ENCODE results near the gene ZBTB16.

ZBTB16 gene

DNA sequence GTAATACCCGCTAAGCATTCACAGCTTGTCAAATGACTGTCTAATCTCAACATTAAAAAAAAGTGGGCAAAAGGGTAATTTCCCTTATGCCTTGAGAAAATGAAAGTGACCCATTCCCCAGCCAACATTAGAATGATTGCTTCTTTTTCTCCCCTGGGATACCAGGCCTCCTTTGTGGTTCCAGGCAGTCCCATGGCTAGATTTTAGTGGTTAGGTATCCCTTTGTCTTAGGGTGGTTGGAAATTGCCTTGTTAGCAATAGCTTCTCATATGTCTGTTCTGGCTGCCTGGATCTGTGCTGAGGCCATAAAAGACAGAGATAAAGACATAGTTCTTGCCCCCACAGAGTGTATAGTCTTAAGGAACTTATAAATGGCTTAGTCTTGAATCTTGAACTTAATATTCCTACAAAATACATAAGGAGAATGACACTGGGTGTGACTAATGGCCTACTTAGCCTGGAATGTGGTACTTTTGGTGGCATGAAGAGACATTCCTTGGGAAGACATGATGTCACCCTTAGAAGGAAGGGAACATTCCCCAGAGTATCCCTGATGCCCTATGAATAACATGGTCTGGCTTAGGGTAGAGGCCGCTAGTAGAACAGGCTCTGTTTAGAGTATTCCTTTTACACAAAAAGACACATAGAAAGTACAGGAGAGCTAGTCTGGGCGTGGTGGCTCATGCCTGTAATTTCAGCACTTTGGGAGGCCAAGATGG is 90.3 kb downstream of the ZBTB16 start:
- no peak for DNase-seq (ENCODE audit: low read depth in 1 of 2, low spot score in 1 of 2)

- DNase-seq (ENCODE audit: low read depth in 1 of 2, low spot score in 1 of 2), result no peak
Observed at GRCh38 chr11:114150671-114151070, 91.2 kb downstream of the ZBTB16 start.

DNA sequence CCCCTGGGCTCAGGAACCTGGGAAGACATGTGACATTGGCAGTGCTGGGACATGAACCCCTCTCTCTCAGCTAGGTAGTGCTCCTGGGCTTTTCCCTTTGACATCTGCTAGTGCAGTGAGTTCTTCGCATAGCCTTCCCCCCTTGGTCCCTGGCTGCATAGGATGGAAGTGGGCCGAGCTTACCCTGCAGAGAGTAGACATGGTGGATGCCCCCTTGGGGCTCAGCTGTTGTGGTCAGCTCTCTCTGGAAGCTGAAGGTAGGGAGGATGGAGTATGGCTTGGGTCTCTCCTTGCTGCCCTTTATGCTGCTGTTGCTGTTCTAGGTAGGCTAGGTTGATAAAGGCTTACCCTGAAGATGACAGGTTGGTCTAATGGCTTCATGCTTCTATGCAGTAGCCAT is 92.1 kb downstream of the ZBTB16 start:
- DNase-seq (ENCODE audit: low read depth in 1 of 2, low spot score in 1 of 2), result no peak

GRCh38 chr11:114152162-114152561 is 92.7 kb downstream of the ZBTB16 start:
- DNase-seq (ENCODE audit: low read depth in 1 of 2, low spot score in 1 of 2), result no peak

DNA sequence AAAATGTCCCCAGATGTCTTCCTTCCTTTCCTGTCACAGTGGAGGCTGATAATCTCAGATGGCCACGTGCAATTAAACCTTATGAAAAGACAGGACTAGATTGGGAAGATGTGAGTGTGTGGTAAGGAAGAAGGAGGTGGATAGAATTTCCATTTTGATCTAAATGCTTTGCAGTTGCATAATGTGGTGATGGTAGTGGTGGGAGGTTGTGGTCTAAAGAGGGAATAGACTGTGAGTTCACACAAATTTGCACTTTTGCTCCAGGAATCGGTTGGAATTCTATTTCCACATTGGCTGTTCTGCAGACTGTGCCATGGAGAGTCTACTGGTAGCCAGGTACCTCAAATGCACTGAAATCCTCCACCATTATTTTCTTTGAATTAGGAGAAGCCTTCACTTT is 93.3 kb downstream of the ZBTB16 start:
- no peak for DNase-seq (ENCODE audit: low read depth in 1 of 2, low spot score in 1 of 2)

- no peak for DNase-seq (ENCODE audit: low read depth in 1 of 2, low spot score in 1 of 2)
Observed at GRCh38 chr11:114153224-114153623, 93.7 kb downstream of the ZBTB16 start.

DNA sequence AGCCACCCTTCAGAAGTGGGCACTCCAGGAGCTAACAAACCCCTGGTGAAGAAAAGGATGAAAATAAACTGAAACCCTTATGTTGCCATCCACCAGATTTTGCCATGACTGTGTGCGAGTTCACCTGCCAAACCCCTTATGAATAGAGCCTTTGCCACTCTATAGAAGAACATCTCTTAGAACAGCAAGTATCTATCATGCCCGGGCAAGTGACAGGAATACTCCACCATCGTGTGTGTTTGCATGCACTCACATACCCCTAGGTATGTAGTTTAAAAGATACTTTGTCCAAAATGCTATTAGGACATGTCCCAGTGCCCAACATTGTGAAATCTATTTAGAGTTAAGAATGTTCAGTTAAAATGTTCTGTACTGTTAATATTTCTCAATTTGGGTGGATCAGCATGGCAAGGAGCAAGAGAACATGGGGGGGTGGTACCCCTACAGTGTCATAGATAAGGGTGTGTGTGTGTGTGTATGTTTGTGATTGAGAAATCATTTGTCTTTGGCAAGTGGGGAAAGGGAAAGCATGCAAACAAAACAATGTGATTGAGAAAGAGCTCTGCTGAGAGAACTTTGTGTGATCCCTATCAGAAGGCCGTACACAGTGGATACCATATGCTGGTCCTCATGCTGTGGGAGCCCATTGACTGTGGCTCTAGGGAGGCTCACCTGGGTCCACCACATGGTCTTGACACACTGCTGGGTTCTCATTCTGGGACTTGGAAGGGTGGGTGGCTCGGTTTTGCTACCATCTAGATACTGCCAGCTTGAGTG is 94.9 kb downstream of the ZBTB16 start:
- DNase-seq (ENCODE audit: low read depth in 1 of 2, low spot score in 1 of 2), result no peak

GRCh38 chr11:114155116-114155515 is 95.6 kb downstream of the ZBTB16 start:
- no peak for DNase-seq (ENCODE audit: low read depth in 1 of 2, low spot score in 1 of 2)

GRCh38 chr11:114156131-114156581 is 96.6 kb downstream of the ZBTB16 start:
- no peak for DNase-seq (ENCODE audit: low read depth in 1 of 2, low spot score in 1 of 2)

DNA sequence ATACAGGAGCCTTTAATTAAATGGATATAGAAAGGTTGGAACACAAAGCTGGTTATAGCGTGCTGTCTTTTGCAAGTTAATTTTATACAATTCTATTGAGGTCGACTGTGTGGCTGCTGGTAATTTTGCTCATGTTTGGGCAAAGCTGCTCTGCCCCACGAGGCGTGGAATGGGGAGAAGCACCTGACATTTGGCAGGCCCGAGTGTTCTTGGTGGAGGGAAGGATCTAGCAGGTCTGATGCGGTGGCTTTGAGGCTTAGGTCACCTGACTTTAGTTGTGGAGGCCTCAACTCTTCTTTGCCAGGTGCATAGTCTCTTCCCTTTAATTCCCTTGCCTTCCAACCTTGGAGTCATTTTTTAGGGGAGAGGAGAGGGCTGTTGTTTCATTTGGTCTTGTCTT is 97.3 kb downstream of the ZBTB16 start:
- DNase-seq (ENCODE audit: low read depth in 1 of 2, low spot score in 1 of 2), result no peak

GRCh38 chr11:114157476-114158050 is 98.1 kb downstream of the ZBTB16 start:
- DNase-seq (ENCODE audit: low read depth in 1 of 2, low spot score in 1 of 2), result no peak

- DNase-seq (ENCODE audit: low read depth in 1 of 2, low spot score in 1 of 2), result no peak
Observed at GRCh38 chr11:114158421-114158820, 98.9 kb downstream of the ZBTB16 start.

DNA sequence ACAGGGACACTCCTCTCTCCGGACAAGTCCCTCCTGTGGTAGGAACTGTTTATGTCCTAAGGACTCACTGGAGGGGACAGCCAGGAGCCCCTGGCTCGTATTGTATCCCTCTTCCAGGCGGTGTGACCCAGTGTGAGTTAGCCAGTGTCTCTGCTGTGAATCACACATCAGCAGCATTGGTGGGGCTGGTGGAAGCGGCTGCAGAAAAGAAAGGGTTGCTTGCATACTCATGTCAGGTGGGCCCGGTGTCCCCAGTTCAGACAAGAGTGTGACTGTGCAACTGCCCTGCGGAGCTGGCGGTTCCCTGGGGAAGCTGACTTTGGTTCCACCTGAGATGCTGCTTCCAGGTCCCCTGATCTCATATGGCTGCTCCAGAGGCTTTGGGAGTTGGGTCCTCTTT is 99.4 kb downstream of the ZBTB16 start:
- no peak for DNase-seq (ENCODE audit: low read depth in 1 of 2, low spot score in 1 of 2)

DNA sequence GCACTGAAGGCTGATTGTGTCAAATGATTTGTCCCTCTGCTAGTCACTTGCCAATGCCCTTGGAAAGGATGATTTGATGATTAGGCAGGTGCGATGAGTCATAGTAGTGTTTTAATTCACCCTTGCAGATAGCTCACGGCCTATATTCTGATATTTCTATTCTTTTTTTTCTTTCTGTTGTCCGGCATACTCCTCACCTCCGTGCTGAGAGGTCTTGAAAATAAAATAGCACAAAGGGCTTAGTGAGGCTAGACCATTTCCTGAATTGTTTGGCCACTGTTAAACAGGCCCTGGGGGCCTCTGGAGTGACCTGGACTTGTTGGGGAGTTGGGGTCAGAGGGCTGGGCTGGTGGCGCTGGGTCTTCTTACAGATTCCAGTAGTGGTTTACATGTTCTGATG is 99.8 kb downstream of the ZBTB16 start:
- DNase-seq (ENCODE audit: low read depth in 1 of 2, low spot score in 1 of 2), result no peak

DNA sequence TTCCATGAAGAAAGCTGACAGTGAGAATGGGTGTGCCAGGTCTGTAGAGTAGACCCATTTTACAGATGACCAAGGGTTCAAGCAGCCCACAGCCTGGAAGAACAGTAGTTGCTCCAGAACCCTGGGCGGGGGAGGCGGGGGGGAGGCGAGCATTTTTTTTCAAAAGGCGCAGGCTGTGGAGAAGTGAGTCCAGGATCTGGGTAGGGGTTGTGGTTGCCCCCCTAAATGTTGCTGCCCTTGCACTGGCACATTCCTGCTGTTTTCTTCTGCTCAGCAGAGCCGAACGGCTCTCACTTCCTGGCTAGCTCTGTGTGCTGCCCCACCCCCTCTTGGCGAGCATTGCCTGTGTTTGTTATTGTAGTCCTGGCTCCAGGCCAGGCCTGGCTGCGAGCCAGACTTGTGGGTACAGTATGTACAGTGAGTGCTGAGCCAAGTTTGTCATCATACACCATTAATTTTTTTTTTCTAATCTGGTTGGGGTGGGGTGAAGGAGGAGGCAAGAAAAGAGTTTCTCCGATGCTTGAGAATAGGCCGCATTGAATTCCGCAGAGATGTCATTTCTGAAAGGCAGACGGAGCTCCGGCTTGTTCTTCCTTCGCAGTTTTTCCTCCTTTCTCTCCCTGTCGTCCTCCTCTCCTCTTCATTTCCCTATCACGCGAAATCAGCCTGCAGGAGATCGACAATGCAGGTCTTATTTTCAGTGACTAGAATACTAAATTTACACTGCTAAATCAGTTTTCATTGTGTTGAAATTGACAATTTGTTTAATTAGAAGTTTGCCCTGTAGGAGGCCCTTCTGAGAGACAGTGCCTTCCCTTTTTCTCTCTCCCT is 100.5 kb downstream of the ZBTB16 start:
- DNase-seq (ENCODE audit: low read depth in 1 of 2, low spot score in 1 of 2), result peak; percentile 80 to 83

DNA sequence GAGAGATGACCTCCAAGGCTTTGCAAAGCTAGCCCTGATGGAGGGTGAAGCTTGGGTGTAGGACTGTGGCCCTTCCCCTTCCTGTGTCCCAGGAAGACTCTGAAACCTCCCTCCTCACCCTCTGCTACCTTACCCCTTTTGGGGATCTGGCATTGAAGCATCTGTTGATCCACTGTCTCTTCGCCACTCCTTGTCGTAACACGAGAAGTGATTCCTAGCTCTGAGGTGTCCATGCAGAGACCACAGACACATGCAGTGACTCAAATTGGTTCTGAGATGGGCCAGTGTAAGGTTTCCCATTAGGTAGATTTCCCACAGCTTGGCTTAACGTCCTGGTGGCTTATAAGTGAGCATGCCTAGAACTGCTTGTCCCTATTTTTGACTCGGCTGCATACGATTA is 101.4 kb downstream of the ZBTB16 start:
- no peak for DNase-seq (ENCODE audit: low read depth in 1 of 2, low spot score in 1 of 2)

DNA sequence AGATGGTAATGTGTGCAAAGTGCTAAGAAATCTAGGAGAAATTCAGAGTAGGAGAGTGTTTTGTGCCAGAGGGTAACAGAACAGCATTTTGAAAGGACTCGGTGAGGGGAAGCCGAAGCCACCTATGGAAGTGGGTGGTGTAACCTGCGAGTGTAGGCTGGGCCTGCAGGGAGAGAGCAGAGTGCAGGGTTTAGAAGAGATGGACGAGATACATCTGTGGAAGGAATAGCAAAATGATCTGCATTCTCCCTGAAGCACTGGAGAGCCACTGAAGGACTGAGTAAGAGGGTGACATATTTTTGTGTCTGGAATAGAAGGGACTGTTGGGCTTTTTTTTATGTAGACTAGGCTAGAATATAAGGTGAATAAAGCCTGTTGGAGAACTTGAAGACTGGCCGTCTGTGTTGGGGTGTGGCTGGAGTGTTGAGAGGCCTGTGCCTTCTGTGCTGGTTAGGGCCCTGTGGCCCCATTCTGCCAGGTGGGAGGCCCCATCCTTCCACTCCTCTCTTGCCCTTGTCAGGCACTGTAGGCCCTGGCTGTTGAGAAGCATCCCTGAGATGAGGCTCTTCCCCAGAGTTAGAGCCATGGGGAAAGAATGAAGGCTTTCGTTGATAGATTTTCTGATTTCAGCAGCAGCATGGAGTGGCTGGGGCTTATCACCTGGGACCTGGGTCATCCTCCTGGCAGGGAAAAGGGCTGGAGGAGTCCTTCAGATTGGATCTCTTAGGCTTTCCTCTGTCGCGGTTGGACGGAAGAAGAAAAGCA is 102.2 kb downstream of the ZBTB16 start:
- DNase-seq (ENCODE audit: low read depth in 1 of 2, low spot score in 1 of 2), result no peak

- DNase-seq (ENCODE audit: low read depth in 1 of 2, low spot score in 1 of 2), result no peak
Observed at GRCh38 chr11:114162719-114163123, 103.2 kb downstream of the ZBTB16 start.

DNA sequence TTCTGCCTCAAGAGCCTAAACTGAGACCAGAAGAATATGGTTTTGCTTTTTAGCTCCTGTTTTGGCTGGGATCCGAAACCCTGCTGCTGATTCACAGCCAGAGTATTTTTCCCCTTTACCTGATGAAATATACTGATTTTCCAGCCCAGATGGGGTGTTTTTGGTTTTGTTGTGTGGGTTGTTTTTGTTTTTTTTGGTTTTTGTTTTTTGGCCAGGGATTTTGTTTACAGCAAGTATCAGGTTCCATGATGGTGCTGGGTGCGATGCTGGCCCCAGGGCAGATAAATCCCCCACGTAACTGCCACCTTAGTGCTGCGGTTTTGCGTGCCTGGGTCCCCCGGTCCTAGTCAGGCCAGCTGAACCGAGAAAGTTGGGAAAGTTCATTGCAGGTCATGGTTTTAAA is 103.7 kb downstream of the ZBTB16 start:
- no peak for DNase-seq (ENCODE audit: low read depth in 1 of 2, low spot score in 1 of 2)

- no peak for DNase-seq (ENCODE audit: low read depth in 1 of 2, low spot score in 1 of 2)
Observed at GRCh38 chr11:114163830-114164401, 104.4 kb downstream of the ZBTB16 start.

All from activated CD4-positive, alpha-beta T cell treated with anti-CD3 and anti-CD28 coated beads, Interleukin-2, amount 50 U/mL, for 24 hours (primary cell).